Measurements from ENCODE around the gene PTPRQ.

- TF ChIP-seq JUN (IDR thresholded peaks at IDR 0.05), result no peak
- TF ChIP-seq POLR2A (IDR thresholded peaks at IDR 0.05; ENCODE audit: low read length), result no peak
- no peak for TF ChIP-seq CTCF (IDR thresholded peaks at IDR 0.05)
Measured at GRCh38 chr12:80716696-80717469, 272.8 kb downstream of the PTPRQ start, which contains the start of gene MYF5.
